Activated CD4-positive, alpha-beta T cell treated with anti-CD3 and anti-CD28 coated beads, Interleukin-2, amount 50 U/mL, for 16 hours (primary cell): ENCODE data around the gene OFD1.

Source experiments
- DNase-seq: peaks from one replicate; pipeline ENCODE4 v3.0.0-alpha.2; 2020

Gene OFD1

GRCh38 chrX:13734278-13735172 is at the start of gene OFD1, which contains the start of gene TRAPPC2:
TSS of gene OFD1 (plus strand) at chrX:13734748. CDS start at chrX:13735072, 324 bp downstream.
TSS of gene TRAPPC2 (minus strand) at chrX:13734620. CDS start at chrX:13719963, 14,657 bp downstream.
- DNase-seq = peak; percentile 95

DNA sequence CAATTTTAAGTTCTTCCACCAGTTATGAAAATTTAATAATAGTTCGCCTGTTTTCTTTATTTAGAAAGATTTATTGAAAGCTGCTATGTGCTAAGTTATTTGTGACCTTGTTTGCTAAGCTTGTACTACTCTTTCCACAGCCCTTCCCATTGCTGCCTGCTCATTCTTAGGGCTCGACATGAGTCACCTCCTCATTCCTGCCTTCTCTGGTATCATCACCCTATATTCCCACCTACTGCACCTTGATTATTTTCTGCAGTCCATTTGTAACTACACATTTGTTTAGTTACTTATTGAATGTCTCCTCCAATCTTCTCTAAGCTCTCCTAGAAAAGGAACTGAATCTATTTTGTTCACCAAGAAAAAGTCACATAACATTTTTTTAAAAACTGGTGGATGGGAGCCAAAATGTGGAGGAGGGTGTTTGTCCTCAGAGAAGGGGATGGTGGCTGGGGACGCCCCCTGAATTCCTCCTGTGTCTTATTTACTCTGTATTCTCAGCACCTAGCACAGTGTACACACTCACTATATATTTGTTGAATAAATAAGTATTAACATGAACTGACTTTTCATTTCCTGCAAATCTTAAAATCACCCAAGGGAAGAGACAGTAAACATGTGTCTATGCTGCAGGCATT is 49.3 kb upstream of the OFD1 start:
- DNase-seq = no peak

GRCh38 chrX:13687203-13687602 is 47.3 kb upstream of the OFD1 start:
- no peak for DNase-seq

DNA sequence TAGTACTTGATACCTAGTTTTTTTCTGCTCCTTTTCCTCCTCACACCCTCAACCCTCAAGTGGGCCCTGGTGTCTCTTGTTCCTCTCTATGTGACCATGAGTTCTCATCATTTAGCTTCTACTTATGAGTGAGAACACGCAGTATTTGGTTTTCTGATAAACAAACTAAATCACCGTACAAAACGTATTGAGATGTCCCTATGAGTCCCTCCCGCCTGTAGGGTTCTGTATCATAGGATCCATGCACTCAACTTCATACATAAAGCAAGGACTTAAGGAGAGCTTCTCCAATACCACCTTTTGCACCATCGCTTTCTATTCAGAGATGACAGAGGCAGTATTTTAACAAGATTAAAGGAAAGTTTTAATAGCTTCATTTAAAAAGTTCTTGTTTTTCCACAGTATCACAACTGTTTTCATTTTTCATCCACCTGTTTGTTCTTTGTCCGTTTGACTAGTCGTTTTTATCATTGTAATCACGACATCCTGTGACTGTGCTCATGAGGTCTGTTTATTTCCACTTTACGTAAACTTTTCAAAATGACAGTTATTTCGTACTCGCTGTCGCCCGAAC is 46.1 kb upstream of the OFD1 start:
- DNase-seq = no peak

GRCh38 chrX:13688958-13689740 is 45.4 kb upstream of the OFD1 start, which contains the start of gene RAB9A:
TSS of gene RAB9A (plus strand) at chrX:13689128. CDS start at chrX:13708747, 19,619 bp downstream.
- DNase-seq = peak; percentile 85

- no peak for DNase-seq
Observed at GRCh38 chrX:13689741-13690211, 44.8 kb upstream of the OFD1 start.

- no peak for DNase-seq
Observed at GRCh38 chrX:13690836-13691235, 43.7 kb upstream of the OFD1 start.

- no peak for DNase-seq
Observed at GRCh38 chrX:13691841-13692371, 42.6 kb upstream of the OFD1 start.

DNA sequence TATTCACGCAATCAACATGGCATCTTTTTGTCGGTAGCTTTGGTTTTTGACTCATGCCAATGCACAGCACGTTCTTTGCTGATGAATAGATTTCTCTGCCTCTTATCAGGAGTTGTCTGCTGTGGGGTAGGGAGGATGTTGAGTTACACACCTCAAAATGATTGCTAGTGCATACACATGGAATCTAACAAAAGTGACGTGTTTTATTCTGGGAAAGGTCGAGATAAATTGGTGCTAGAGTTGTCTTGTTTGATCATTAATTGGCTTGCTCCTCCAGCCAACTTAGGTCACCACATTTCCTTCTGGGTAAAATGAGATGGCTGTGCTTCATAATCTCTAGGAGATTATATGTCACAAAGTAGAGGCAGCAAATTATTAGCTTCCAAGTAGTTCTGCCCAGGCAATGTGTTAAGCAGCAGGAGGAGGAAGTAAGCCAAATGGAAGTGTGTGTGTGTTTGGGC is 41.7 kb upstream of the OFD1 start:
- no peak for DNase-seq

DNA sequence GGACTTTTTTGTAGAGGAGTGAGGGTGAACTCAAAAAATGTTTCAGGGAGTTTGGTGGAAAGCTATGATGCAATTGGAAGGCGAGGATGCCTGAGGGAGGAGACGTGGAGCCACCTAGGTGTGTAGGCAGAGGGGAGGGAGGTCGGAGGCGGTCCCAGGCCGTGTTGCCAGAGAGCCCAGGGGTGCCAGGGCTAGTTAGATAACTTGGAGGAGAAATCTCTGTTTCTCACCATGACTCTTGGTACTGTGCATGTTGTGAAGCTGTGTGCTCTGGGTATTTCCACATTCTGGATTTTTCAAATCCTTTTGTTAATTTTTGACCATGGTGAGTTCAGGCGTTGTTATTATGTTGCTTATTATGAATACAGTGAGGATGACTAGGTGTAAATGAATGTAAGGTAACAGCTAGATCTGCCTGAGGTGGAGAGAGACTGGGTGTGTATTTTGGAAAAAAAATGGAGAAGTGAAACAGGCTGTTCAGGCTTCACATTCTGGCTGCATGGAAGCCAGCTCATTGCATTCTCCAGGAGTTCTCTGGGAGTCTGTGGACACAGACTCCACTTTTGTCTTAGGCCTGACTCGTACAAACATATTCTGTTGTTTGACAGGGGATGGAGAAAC is 41.1 kb upstream of the OFD1 start:
- no peak for DNase-seq

DNA sequence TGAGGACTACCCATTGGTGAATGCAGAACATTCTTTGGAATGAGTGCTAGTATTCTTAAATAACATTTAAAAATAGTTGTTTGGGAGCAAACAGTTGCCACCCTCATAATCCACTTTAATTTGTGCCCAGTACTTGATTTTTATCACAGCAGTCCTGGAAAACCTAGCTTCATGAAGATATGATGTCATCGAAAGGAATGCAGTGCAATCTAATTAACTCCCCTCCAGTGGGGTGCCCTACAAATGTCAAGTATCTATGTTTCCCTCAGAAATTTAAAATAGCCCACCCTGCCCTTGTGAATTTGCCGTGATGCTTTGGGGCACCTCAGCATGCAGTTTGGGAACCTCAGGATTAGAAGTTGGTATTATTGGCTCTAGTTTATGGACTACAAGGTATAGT is 40.2 kb upstream of the OFD1 start:
- no peak for DNase-seq

- no peak for DNase-seq
Observed at GRCh38 chrX:13694983-13695382, 39.6 kb upstream of the OFD1 start.

DNA sequence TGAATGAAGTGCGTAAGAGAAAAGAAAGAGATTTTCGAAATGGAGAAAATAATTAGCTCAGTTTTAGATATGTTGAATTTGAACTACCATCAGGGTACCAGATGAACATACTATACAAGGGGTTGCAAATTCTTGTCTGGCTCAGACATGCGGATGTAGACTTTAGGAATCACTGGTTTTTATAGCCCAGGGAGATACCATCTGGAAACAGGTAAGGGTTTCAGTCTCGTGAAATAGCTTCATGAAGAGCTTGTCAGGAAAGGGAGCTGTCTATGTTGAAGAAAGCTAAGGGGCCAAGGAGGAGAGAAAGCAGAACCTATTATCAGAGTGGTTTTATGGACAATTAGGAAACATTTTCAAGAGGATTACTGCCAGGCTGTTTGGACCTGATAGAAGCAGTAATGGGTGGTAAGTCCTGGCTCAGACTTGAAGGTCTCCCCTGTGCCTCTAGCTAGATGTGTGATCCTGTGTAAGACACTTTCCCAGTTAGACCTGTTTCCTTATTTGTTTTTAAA is 38.9 kb upstream of the OFD1 start:
- no peak for DNase-seq

DNA sequence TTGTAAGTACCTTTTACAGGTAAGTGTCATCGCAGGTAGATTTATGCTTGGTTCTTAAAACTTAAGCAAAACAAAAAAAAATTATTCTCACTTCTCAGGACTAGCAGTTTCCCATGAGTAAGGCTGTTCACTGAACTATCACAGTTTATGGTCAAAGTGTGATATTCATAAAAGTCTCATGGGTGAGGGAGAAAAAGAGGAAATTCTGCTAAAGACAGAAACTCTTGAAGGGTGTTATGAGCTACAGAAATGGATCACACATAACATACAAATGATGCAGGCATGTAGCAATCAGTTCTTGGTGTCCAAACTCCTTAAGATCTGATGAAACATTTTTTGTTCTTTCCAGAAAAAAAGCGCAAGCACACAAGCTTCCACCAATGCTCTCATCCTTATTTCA is 37.1 kb upstream of the OFD1 start:
- no peak for DNase-seq

DNA sequence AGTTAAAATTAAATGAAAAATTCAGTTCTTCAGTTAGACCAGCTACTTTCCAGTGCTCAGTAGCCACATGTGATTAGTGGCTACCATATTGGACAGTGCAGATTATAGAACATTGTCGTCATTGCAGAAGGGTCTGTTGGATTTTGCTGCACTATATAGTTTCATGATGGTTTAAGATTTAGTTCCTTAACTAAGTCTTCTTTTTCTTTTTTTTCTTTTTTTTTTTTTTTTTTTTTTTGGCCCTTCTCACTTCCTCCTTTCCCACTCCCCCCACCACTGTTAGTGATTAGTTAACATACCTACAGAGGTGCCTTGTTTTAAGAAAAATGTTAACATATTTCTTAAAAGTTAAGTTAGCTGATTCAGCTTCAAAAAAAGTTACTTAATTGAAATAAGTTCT is 36.6 kb upstream of the OFD1 start:
- no peak for DNase-seq

- DNase-seq = no peak
Observed at GRCh38 chrX:13698432-13698831, 36.1 kb upstream of the OFD1 start.

DNA sequence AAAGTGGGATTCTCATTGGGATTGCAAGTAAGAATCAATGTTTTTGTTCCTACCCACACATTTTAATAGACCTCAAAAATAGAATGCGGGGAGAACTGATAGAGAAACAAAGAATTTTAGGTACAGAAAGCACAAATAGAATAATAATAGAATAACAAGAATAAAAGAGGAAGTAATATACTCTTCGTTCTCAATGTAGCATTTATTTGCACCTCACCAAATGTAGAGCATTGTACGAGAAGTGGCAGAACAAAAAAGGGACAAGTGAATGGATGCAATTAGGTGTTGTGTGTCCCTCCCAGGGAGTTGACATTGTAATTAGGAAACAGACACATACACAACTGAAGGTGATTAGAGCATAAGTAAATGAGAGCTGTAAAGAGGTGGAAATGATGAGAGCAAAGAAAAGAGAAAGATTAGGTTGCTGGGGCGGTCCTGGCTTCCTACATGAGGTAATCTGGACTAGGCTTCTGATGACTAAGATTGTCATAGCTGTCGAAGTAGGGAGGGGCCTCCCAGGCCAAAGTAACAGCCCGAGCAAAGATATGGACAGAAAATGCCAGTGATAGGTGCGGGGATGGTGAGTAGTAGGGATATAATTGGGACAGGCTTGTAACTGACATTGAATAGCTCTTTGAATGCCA is 35.2 kb upstream of the OFD1 start:
- DNase-seq = no peak

GRCh38 chrX:13700380-13700779 is 34.2 kb upstream of the OFD1 start:
- DNase-seq = no peak

DNA sequence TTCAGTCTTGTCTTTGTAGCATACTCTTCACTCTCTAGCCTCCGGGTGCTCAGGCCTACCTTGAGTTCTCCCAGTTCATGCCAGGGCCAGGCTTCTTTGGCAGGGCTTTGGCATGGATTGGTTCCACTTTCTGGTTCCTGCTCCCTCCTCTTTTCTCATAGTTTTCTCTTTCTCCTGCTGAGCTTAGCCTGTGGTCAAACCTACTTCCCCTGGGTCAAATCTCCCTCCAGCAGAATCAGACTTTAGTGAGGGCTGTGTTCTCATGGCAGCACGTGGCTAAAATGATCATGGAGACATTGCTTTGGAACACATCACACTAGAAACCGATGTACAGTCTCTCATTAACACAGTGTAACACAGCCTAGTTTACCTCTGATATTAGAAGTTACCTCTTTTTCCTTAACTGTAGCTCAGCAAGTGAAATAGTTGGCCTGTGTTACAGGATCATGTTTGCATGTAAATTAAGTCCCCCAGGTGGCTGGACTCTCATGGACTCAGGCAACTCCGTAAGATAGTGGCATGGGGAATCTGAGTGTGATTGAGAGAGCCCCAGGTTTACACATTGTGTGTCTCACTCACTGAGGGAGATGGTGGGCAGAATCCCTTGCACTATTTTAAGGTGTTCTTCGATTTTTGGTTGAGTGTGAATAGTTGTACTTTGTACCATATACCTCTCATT is 32.3 kb upstream of the OFD1 start:
- DNase-seq = no peak

DNA sequence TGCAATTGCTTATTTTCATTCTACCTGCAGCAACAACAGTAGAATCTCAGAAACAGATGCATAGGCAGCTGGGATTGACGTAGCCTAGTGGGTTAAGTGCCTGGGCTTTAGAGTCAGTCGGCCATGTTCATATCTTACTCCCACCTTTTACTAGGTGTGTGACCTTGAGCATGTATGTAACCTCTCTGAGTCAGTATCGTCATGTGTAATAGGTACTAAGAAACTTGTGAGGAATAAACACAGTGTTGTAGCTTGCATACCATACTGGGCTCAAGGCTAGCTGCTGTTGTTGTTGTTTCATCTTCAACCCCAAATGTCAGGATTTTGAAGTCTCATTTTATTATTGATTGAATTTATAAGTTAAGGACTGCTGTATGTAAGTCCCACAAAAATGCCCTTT is 31.4 kb upstream of the OFD1 start:
- no peak for DNase-seq

- no peak for DNase-seq
Observed at GRCh38 chrX:13703589-13703988, 31.0 kb upstream of the OFD1 start.
